GM10248 (cell line): Measurements from ENCODE around the gene DNMT3A.

ENCODE experiments used
- CTCF ChIA-PET: fragments of 300-600 bp; sonication (Branson Sonifier 250); formaldehyde crosslinking; extraction: SDS; loops from one replicate; lab custom pipeline; 2021; ENCODE audit warnings: antibody characterized with exemption; lab: Yijun Ruan, JAX
- POLR2A ChIA-PET: fragments of 350-650 bp; sonication (Branson Sonifier 250); formaldehyde crosslinking; extraction: SDS; loops from one replicate; lab custom pipeline; 2020; ENCODE audit warnings: antibody characterized with exemption; lab: Yijun Ruan, JAX
- DNase-seq: peaks from one replicate; pipeline ENCODE4 v3.0.0; 2012; ENCODE audit errors: extremely low spot score
- CTCF ChIP-seq: IDR thresholded peaks from 2 replicates; pipeline ENCODE4 v1.5.1; 2012; ENCODE audit warnings: mild to moderate bottlenecking, low read depth; ENCODE audit errors: extremely low read depth, missing control alignments, control extremely low read depth

The DNMT3A gene

DNA sequence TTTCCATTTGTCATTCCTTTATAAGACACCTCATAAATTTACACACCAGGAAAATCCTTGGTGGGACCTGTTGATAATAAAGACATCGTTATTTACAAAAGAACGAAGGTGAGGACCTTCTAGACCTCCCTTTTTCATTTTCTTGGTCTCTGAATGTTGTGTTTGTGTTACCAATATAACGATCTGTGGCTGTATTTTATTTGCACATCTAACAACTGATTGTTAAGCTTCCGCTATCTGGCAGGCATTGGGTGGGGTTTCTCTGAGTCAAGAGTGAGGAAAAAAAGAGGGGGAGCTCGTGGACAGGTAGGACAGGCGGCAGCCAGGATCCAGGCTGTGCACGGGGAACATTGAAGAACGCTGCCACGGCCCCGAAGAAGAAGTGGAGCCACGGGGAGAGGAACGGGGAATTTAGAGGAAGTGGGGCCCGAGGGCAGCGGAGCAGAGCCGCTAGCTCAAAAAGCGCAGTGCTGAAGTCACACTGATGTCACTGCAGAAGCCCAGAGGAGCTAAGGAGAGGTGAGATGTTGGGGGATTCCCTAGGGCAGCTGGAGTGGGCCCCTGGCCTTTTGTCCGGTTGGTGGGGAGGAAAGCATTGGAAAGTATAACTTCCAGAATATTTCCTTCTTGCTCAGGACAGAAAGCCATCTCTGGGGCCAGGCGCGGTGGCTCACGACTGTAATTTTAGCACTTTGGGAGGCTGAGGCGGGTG lies 20.9 kb upstream of the DNMT3A start:
- POLR2A ChIA-PET = interaction anchor here (0.6 to 1.6 kb wide), 7 partner anchors 10 to 208 kb away, joined by 3 to 11 read pairs (median 5); no protein-coding TSS in a partner anchor
- no peak for TF ChIP-seq CTCF
- CTCF ChIA-PET = interaction anchor here (0.6 to 3.3 kb wide), 69 partner anchors 9 to 303 kb away, joined by 3 to 68 read pairs (median 5); no protein-coding TSS in a partner anchor
- DNase-seq = peak; percentile 88

DNA sequence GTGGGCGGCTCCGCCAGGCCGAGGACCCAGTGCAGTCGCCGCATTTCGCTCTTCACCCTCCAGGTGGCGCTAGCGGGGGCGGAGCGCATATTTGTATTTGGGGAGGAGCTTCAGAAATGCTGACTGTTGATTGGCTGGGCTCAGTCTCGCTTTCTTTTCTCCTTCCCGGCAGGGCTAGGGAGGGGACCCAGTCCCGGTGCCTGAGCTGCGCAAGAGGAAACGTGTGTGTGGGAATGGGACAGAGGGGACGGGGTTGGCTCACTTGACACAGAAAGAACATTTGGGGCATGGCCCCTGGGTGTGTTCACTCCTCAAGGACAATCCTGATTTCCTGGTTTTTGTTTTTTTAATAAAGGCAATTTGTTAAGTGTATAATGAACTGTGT lies 20.3 kb upstream of the DNMT3A start:
- TF ChIP-seq CTCF = peak; percentile 91
- POLR2A ChIA-PET = interaction anchor here (0.6 to 1.6 kb wide), 4 partner anchors 23 to 83 kb away, joined by 3 to 9 read pairs (median 4); no protein-coding TSS in a partner anchor
- DNase-seq = peak; percentile 94
- CTCF ChIA-PET = interaction anchor here (0.6 to 3.3 kb wide), 69 partner anchors 9 to 304 kb away, joined by 3 to 68 read pairs (median 5); no protein-coding TSS in a partner anchor

DNA sequence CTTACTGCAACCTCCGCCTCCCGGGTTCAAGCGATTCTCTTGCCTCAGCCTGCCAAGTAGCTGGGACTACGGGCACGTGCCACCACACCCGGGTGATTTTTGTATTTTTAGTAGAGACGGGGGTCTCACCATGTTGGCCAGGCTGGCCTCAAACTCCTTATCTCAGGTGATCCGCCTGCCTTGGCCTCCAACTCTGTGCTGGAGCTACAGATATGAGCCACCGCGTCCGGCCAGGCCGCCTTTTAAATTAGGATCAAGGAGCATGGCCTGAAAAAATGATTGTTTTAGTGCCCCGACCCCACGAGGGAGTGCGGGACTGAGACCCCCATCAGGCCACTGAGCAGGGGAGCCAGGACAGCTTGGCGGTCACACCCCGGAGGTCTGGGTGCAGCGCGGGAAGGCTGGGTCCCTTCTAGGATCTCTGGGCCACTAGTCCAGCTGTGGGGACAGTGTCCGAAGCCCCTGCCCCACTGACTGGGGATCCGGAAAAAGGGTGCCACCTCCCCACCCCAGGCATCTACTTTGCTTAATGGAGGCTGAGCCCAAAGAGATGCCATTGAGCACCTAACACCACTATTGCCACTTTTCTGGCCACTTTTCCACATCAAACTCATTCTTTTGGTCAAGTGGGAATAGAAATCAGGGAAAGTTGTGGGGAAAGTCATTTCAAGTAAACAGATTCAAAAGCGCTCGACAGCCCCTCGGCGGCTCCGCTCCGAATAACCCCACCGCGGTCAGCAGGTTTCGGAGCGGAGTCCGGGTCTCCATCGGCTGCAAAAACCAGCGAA lies 19.7 kb upstream of the DNMT3A start:
- TF ChIP-seq CTCF = no peak
- no peak for DNase-seq
- CTCF ChIA-PET = interaction anchor here (0.7 to 3.3 kb wide), 57 partner anchors 8 to 303 kb away, joined by 3 to 68 read pairs (median 6); no protein-coding TSS in a partner anchor
- POLR2A ChIA-PET = interaction anchor here (0.7 to 1.6 kb wide), 2 partner anchors 23 to 25 kb away, joined by 3 to 5 read pairs; no protein-coding TSS in a partner anchor

DNA sequence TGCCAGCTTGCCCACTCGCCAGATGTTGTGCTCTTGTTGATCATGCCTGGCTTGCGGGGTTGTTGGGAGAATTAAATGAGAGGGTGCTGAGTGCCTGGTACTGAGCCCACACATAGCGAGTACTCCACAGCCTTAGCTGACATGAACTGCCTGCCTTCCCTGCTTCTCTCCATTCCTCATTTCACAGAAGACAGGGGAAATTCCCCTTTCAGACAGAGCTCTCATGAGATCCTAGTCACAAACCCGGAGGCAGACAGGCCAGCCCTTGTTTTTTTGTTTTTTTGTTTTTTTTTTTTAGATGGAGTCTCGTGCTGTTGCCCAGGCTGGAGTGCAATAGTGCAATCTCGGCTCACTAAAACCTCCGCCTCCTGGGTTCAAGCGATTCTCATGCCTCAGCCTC lies 17.1 kb upstream of the DNMT3A start:
- no peak for TF ChIP-seq CTCF
- no peak for DNase-seq
- ChIA-PET POLR2A (interaction anchor here (0.9 kb wide), 1 partner anchor 16 kb away, joined by 3 read pairs; no protein-coding TSS in a partner anchor), CTCF (interaction anchor here (0.8 to 2.8 kb wide), 7 partner anchors 9 to 306 kb away, joined by 3 to 7 read pairs (median 4); no protein-coding TSS in a partner anchor)

GRCh38 chr2:25358249-25358815 lies 16.6 kb upstream of the DNMT3A start:
- ChIA-PET CTCF (interaction anchor here (0.9 to 2.8 kb wide), 8 partner anchors 9 to 307 kb away, joined by 3 to 7 read pairs (median 4); no protein-coding TSS in a partner anchor), POLR2A (interaction anchor here (0.9 kb wide), 1 partner anchor 16 kb away, joined by 3 read pairs; no protein-coding TSS in a partner anchor)
- no peak for TF ChIP-seq CTCF
- no peak for DNase-seq

DNA sequence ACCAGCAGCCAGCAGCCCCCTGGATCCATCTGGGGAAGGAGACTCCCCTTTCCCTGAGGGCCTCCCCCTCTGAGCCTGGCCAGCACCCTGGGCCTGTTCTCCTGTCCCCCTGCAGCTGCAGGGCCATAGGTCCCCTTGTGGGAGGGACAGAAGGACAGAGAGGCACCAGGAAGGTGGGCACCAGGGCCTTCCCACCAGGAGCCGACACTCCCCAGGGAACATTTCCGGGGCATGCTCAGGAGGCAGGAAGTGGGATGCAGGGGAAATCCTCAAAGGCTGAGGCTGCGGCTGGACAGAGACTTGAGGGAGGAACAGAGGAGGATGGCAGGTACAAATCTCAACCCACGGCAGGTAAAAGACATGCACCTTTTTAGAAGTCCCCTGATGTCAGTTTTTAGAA lies 14.4 kb upstream of the DNMT3A start:
- no peak for TF ChIP-seq CTCF
- no peak for DNase-seq
- ChIA-PET CTCF (no interaction called here), POLR2A (no interaction called here)
